ENCODE data around the gene SP110.
A peak's percentile ranks its signal among the peaks of the same experiment; 100 is the strongest.
"Not testable (repeated sequence)": the region's sequence is repeated elsewhere in the genome, so short reads cannot be mapped to it uniquely, and the experiment has no call there.

The SP110 gene

GRCh38 chr2:230219419-230220331 is at the start of gene SP110:
SP110 (minus strand) TSS chr2:230219984; CDS start chr2:230216927, 3,057 bp downstream.
- peak; percentile 79 for DNase-seq

GRCh38 chr2:230268606-230269243 is 48.9 kb upstream of the SP110 start:
- no peak for DNase-seq

- DNase-seq: no peak
Measured at GRCh38 chr2:230267556-230267955, 47.8 kb upstream of the SP110 start.

- DNase-seq: no peak
Measured at GRCh38 chr2:230267059-230267458, 47.3 kb upstream of the SP110 start.

GRCh38 chr2:230266638-230267037 is 46.9 kb upstream of the SP110 start:
- no peak for DNase-seq

- not testable (repeated sequence) for DNase-seq
Measured at GRCh38 chr2:230264945-230265344, 45.2 kb upstream of the SP110 start.

- no peak for DNase-seq
Measured at GRCh38 chr2:230262246-230262645, 42.5 kb upstream of the SP110 start.

- no peak for DNase-seq
Measured at GRCh38 chr2:230258483-230258882, 38.7 kb upstream of the SP110 start.

- DNase-seq: no peak
Measured at GRCh38 chr2:230256733-230257332, 37.0 kb upstream of the SP110 start.

GRCh38 chr2:230254152-230254881 is 34.5 kb upstream of the SP110 start:
- DNase-seq: no peak

GRCh38 chr2:230250231-230250630 is 30.4 kb upstream of the SP110 start:
- no peak for DNase-seq

- no peak for DNase-seq
Measured at GRCh38 chr2:230246206-230246605, 26.4 kb upstream of the SP110 start.

GRCh38 chr2:230244211-230244610 is 24.4 kb upstream of the SP110 start:
- no peak for DNase-seq

GRCh38 chr2:230234845-230235244 is 15.1 kb upstream of the SP110 start:
- no peak for DNase-seq

GRCh38 chr2:230234122-230234722 is 14.4 kb upstream of the SP110 start:
- DNase-seq: no peak

GRCh38 chr2:230231251-230231650 is 11.5 kb upstream of the SP110 start:
- no peak for DNase-seq

GRCh38 chr2:230230496-230231200 is 10.9 kb upstream of the SP110 start:
- no peak for DNase-seq

- DNase-seq: no peak
Measured at GRCh38 chr2:230230087-230230486, 10.3 kb upstream of the SP110 start.

GRCh38 chr2:230227216-230227615 is 7.4 kb upstream of the SP110 start:
- no peak for DNase-seq

- DNase-seq: no peak
Measured at GRCh38 chr2:230226051-230226551, 6.3 kb upstream of the SP110 start.

- DNase-seq: no peak
Measured at GRCh38 chr2:230225486-230225885, 5.7 kb upstream of the SP110 start, which contains the start of gene SP140. SP140 (plus strand) TSS chr2:230225736; CDS start chr2:230225845, 109 bp downstream.

- no peak for DNase-seq
Measured at GRCh38 chr2:230224458-230224857, 4.7 kb upstream of the SP110 start.
